NB4 (cell line): Measurements from ENCODE around the gene GPR176.

ENCODE experiments used
- DNase-seq: peaks from one replicate; pipeline ENCODE4 v3.0.0; 2010; ENCODE audit warnings: low read depth
- H3K4me3 ChIP-seq: one replicate; pipeline ENCODE4 v1.5.1; 2011; ENCODE audit warnings: mild to moderate bottlenecking, low read depth, low read length, moderate library complexity
- CTCF ChIP-seq: IDR thresholded peaks from one replicate; pipeline ENCODE4 v1.5.1; 2012; ENCODE audit warnings: low read depth, low read length
- MYC ChIP-seq: IDR thresholded peaks from 2 replicates; pipeline ENCODE4 v1.6.1; 2011; ENCODE audit warnings: low read depth, low read length
- POLR2A ChIP-seq: IDR thresholded peaks from 2 replicates; pipeline ENCODE4 v1.6.1; 2011; ENCODE audit warnings: mild to moderate bottlenecking; ENCODE audit not compliant: insufficient read length; ENCODE audit errors: extremely low read depth
- TF ChIP-seq, protein P1 (sequence below): IDR thresholded peaks from 2 replicates; pipeline ENCODE4 v1.6.1; 2011; ENCODE audit warnings: low read depth, low read length

Gene GPR176

DNA sequence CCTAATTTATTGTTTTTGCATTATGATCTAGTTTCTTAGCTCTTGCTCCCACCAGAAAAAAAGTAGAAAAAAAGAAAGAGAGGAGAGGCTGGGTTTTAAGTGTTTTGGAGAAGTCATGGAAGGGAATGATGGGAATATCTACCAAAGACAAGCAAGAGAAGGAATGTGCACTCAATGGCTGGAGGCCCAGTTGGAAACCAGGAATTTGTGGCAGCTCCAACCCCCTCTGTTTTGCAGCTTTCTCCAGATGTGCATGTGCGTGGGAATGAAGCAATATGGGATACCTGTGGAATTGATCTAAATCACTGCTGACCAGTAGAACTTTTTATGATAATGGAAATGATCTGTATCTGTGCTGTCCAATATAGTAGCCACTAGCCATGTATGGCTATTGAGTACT is 41.0 kb upstream of the GPR176 start:
- no peak overlapping the region for H3K4me3 ChIP-seq
- no peak for DNase-seq
- TF ChIP-seq, protein P1, sequence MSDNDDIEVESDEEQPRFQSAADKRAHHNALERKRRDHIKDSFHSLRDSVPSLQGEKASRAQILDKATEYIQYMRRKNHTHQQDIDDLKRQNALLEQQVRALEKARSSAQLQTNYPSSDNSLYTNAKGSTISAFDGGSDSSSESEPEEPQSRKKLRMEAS, result no peak
- no peak for TF ChIP-seq CTCF
- TF ChIP-seq POLR2A, result no peak
- no peak for TF ChIP-seq MYC

GRCh38 chr15:39960411-39960810 is 40.3 kb upstream of the GPR176 start:
- no peak for DNase-seq
- H3K4me3 ChIP-seq, result no peak overlapping the region
- TF ChIP-seq POLR2A (no peak), CTCF (no peak), MYC (no peak)
- TF ChIP-seq, protein P1, result no peak

- DNase-seq, result no peak
- TF ChIP-seq MYC (no peak), CTCF (no peak), POLR2A (no peak)
- TF ChIP-seq, protein P1, result no peak
- no peak overlapping the region for H3K4me3 ChIP-seq
Measured at GRCh38 chr15:39959411-39959810, 39.3 kb upstream of the GPR176 start.

- TF ChIP-seq POLR2A, result no peak
- TF ChIP-seq, protein P1, result no peak
- no peak for TF ChIP-seq CTCF
- no peak for DNase-seq
- H3K4me3 ChIP-seq, result no peak overlapping the region
Measured at GRCh38 chr15:39957481-39957880, 37.4 kb upstream of the GPR176 start.

GRCh38 chr15:39953521-39953920 is 33.5 kb upstream of the GPR176 start:
- H3K4me3 ChIP-seq, result no peak overlapping the region
- no peak for TF ChIP-seq POLR2A
- TF ChIP-seq CTCF, result no peak
- TF ChIP-seq MYC, result no peak
- TF ChIP-seq, protein P1, result no peak
- no peak for DNase-seq

GRCh38 chr15:39951561-39951960 is 31.5 kb upstream of the GPR176 start:
- TF ChIP-seq POLR2A, result no peak
- no peak for DNase-seq
- H3K4me3 ChIP-seq, result no peak overlapping the region

GRCh38 chr15:39948817-39949216 is 28.8 kb upstream of the GPR176 start:
- H3K4me3 ChIP-seq, result no peak overlapping the region
- no peak for DNase-seq
- TF ChIP-seq, protein P1, result no peak
- TF ChIP-seq MYC (no peak), POLR2A (no peak)
